Left lung (tissue), 10 donors: ENCODE data around the gene GLIS1. TPM values are rescaled to one million over a fixed set of nuclear protein-coding genes. Genes with fewer than 3 reads are reported as not detected.
A peak's percentile ranks its signal among the peaks of the same experiment; 100 is the strongest.

ENCODE experiments used
- ATAC-seq: fragments of 200-7000 bp; cut with Tn5 transposase; one replicate; pipeline ENCODE4 v1.9.1; 2020; ENCODE audit warnings: moderate library complexity
- DNase-seq, 4 donors: peaks; one replicate each; pipeline ENCODE4 v3.0.0-alpha.2; 2013 to 2020
- H3K27ac ChIP-seq, 2 donors: fragments of 200-600 bp; sonication (generic) in 1 of 2; one replicate each; pipeline versions ENCODE4 v1.5.0 to v1.8.0; 2020 to 2021
- H3K27me3 ChIP-seq, 2 donors: fragments of 200-600 bp; sonication (generic) in 1 of 2; one replicate each; pipeline versions ENCODE4 v1.5.0 to v1.8.0; 2020 to 2021
- H3K36me3 ChIP-seq, 2 donors: fragments of 200-600 bp; sonication (generic) in 1 of 2; one replicate each; pipeline versions ENCODE4 v1.5.0 to v1.8.0; 2020 to 2021
- H3K4me1 ChIP-seq, 2 donors: fragments of 200-600 bp; one replicate each; pipeline ENCODE4 v1.8.0; 2021
- H3K4me3 ChIP-seq, 2 donors: fragments of 200-600 bp; sonication (generic) in 1 of 2; one replicate each; pipeline versions ENCODE4 v1.5.0 to v1.8.0; 2020 to 2021; ENCODE audit warnings: mild to moderate bottlenecking in 1 of 2
- H3K9me3 ChIP-seq, 2 donors: fragments of 200-600 bp; sonication (generic) in 1 of 2; one replicate each; pipeline versions ENCODE4 v1.5.0 to v1.8.0; 2020 to 2021
- intact Hi-C, 2 donors: fragments of 100-400 bp; cut with DNase I; formaldehyde crosslinking; loops; one replicate each; pipeline versions ENCODE4 v1.11.2 to v1.14.2; 2022
- polyA plus RNA-seq, 6 donors: library from polyadenylated mRNA; unstranded; fragments of 120-200 nt; gene quantifications; one replicate each; pipeline ENCODE4 v1.2.1, GENCODE V29; 2013; ENCODE audit not compliant: insufficient read length in 6 of 6
- total RNA-seq, 2 donors: library from RNA; stranded (reverse); fragmentation: NEBNext Ultra II Directional; extraction: Animal tissue kit (Norgen Biotek cat#: 25700); gene quantifications; one replicate each; pipeline ENCODE4 v1.2.1, GENCODE V29; 2021
- TF ChIP-seq, protein P1 (sequence below), 2 donors: fragments of 200-600 bp; sonication (generic) in 1 of 2; IDR thresholded peaks; one replicate each; pipeline versions ENCODE4 v1.5.0 to v1.8.0; 2021; ENCODE audit warnings: antibody characterized with exemption in 2 of 2
- donor health status: DM: no; HTN: yes; CAD: no.
- donor health status: DM: no; HTN: no; CAD: no.

GLIS1 gene
- total and polyA plus RNA-seq, 8 donors = 0.06 to 0.16 (median 0.12) TPM; not detected in 4

DNA sequence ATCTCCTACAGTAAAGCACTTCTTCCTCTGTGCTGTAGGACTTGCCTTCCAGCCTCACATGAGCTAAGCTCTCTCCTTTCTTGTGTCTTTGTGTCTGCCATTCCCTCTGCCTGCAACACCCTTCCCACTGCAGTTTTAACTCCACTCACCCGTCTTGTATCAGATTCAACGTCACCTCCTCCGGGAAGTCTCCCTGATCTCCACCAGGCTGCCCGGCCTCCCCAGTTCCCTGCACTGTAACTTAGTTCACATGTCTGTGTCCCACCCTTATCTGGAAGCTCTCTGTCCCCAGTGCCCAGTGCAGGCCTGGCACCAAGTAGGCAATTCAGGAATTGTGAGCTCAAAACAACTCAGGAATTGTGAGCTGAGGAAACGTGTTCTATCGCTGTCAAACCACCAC lies 96.4 kb downstream of the GLIS1 start:
- H3K27ac ChIP-seq = no peak overlapping the region
- no peaks in the 10 kb centered on the region for H3K4me1 ChIP-seq
- H3K36me3 ChIP-seq = no peaks in the 10 kb centered on the region
- no peak for ATAC-seq
- DNase-seq = peak in 1 of 4 donors; percentile 8
- no peak overlapping the region for H3K4me3 ChIP-seq
- TF ChIP-seq, protein P1, sequence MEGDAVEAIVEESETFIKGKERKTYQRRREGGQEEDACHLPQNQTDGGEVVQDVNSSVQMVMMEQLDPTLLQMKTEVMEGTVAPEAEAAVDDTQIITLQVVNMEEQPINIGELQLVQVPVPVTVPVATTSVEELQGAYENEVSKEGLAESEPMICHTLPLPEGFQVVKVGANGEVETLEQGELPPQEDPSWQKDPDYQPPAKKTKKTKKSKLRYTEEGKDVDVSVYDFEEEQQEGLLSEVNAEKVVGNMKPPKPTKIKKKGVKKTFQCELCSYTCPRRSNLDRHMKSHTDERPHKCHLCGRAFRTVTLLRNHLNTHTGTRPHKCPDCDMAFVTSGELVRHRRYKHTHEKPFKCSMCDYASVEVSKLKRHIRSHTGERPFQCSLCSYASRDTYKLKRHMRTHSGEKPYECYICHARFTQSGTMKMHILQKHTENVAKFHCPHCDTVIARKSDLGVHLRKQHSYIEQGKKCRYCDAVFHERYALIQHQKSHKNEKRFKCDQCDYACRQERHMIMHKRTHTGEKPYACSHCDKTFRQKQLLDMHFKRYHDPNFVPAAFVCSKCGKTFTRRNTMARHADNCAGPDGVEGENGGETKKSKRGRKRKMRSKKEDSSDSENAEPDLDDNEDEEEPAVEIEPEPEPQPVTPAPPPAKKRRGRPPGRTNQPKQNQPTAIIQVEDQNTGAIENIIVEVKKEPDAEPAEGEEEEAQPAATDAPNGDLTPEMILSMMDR (IDR thresholded peaks at IDR 0.05) = no peak
- no peaks in the 10 kb centered on the region for H3K9me3 ChIP-seq
- no peaks in the 10 kb centered on the region for H3K27me3 ChIP-seq
- intact Hi-C loops = no loop called here

DNA sequence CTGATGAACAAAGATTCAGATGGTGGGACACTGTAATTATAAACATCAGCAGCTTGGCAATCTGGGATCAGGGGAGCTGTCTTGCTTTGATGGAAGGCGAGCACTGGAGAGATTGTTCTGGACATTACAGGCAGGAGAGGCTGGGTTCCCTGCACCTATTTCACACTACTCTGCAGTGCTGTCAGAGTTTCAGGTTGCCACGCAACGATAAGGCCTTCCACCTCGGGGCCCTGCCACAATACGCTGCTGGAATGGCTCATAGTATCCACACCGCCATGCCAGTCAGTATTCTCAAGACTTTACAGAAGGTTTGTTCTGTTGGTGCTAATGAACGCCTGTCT lies 96.8 kb downstream of the GLIS1 start:
- intact Hi-C loops = no loop called here
- H3K27me3 ChIP-seq = no peaks in the 10 kb centered on the region
- no peak for ATAC-seq
- H3K9me3 ChIP-seq = no peaks in the 10 kb centered on the region
- no peaks in the 10 kb centered on the region for H3K36me3 ChIP-seq
- no peak overlapping the region for H3K4me3 ChIP-seq
- no peaks in the 10 kb centered on the region for H3K4me1 ChIP-seq
- DNase-seq = no peak
- no peak overlapping the region for H3K27ac ChIP-seq
- TF ChIP-seq, protein P1 (IDR thresholded peaks at IDR 0.05) = no peak

DNA sequence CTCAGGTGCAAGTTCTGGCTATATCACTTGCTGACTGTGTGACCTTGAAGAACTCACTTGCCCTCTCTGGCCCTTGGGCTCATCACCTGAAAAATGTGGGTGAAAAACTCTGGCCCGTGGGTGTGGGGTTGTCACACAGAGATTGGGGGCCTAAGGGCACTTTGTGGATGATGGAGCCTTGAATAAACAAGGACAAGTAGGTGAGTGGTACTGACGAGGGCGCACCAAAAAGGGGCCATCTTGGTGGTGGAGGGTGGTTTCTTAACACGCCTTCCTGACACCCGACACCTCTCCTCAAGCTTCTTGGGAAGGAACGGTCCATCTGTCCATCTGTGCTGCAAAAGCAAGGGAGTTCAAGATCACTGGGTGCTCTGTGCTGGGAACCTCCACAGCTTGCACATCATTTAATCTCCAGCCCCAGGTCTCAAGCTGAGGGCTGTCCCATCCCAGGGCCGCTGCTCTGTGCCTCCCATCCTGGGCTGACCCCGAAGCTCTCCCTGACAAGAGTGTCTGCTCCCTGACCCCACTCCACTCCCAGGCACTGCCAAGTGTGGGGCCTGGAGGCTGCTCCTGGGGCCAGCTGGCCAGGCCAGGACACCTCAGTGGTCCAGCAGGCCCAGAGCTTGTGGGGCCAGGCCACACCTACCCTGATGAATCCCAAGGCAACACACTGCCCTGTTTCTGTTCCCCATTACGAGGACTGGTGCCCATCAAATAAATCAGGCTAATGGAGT lies 97.3 kb downstream of the GLIS1 start:
- intact Hi-C loops = no loop called here
- H3K36me3 ChIP-seq = no peaks in the 10 kb centered on the region
- no peak overlapping the region for H3K4me3 ChIP-seq
- H3K27me3 ChIP-seq = no peaks in the 10 kb centered on the region
- no peaks in the 10 kb centered on the region for H3K9me3 ChIP-seq
- no peak overlapping the region for H3K27ac ChIP-seq
- DNase-seq (peak in 1 of 4 donors; percentile 14), ATAC-seq (no peak)
- H3K4me1 ChIP-seq = no peaks in the 10 kb centered on the region
- TF ChIP-seq, protein P1 (IDR thresholded peaks at IDR 0.05) = no peak

DNA sequence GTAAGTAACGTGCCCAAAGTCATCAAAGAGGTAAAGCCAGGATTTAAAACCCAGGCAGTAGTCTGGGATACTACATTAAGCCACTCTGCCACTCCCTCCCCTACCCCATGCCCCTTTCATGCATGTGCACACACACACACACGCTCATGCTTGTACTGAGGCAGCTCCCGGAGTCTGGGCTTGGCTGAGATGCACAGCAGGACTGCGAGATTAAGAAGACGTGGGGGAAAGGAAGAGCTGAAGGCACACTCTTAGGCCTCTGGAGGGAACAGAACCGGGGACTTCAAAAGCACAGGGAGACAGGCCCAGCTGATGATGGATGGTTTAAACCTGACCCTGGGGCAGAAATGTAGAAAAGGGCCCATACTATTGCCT lies 98.3 kb downstream of the GLIS1 start:
- Histone ChIP-seq H3K36me3 (no peaks in the 10 kb centered on the region), H3K9me3 (no peaks in the 10 kb centered on the region), H3K27me3 (no peaks in the 10 kb centered on the region), H3K4me1 (no peaks in the 10 kb centered on the region), H3K4me3 (no peak overlapping the region), H3K27ac (no peak overlapping the region)
- intact Hi-C loops = no loop called here
- ATAC-seq = no peak
- TF ChIP-seq, protein P1 (IDR thresholded peaks at IDR 0.05) = no peak
- DNase-seq = peak in 1 of 4 donors; percentile 13

DNA sequence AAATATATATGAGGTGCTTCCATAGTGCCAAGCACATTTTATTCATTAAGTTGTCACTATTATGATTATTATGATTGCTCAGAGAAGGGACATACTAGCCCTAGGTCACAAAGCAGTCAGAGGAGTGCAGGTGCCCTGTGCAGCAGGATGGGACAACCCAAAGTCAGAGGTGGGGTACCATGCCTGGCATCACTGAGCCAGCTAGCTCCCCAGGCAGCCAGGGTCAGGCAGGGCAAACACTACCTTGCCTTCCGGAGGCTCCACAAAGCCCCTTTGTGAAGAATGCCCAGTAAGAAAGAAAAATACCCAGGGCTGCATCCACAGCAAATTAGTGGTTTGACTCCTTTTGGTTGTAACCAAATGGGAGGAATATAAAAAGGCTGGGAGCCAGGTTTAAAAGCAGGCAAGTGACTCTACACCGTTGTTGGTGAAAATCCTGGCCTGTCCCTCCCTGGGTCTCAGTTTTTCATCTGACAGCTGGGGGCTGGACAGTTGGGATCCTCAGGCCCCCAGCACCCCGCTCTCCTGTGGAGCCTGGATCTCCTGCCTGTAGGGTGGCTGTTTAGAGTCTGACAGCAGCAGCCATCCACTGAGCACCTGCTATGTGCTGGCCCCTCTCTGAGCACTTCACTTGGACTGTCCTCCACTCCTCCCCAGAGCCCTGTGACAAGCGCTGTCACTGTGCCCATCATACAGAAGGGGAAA lies 98.8 kb downstream of the GLIS1 start:
- Histone ChIP-seq H3K4me1 (no peaks in the 10 kb centered on the region), H3K36me3 (no peaks in the 10 kb centered on the region), H3K9me3 (no peaks in the 10 kb centered on the region), H3K4me3 (no peak overlapping the region), H3K27ac (no peak overlapping the region), H3K27me3 (no peaks in the 10 kb centered on the region)
- ATAC-seq (no peak), DNase-seq (peak in 1 of 4 donors; percentile 20)
- TF ChIP-seq, protein P1 (IDR thresholded peaks at IDR 0.05) = no peak
- intact Hi-C loops = no loop called here
